ENCODE measurements around the gene BCAP29.

DNA sequence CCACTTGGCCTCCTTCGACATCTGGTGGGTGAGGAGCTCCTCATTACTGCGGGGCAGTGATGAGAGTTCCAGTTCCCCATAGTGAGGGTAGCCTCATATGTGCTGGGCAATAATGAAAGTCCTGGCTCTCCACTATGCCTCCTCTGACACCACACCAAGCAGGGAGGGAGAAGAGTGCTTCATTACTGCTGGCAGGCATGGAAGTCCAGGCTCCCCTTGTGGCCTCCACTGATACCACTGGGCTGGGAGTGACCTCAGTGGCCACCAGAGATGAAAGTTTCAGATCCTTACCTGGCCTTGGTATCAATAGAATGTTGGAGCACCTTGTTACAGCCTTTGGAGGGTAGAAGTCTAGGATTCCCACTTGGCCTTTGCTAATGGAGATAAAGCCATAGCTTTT lies 9.7 kb upstream of the BCAP29 start:
- TF ChIP-seq, protein P1, sequence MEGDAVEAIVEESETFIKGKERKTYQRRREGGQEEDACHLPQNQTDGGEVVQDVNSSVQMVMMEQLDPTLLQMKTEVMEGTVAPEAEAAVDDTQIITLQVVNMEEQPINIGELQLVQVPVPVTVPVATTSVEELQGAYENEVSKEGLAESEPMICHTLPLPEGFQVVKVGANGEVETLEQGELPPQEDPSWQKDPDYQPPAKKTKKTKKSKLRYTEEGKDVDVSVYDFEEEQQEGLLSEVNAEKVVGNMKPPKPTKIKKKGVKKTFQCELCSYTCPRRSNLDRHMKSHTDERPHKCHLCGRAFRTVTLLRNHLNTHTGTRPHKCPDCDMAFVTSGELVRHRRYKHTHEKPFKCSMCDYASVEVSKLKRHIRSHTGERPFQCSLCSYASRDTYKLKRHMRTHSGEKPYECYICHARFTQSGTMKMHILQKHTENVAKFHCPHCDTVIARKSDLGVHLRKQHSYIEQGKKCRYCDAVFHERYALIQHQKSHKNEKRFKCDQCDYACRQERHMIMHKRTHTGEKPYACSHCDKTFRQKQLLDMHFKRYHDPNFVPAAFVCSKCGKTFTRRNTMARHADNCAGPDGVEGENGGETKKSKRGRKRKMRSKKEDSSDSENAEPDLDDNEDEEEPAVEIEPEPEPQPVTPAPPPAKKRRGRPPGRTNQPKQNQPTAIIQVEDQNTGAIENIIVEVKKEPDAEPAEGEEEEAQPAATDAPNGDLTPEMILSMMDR (IDR thresholded peaks at IDR 0.05), result no peak
- no peak for TF ChIP-seq POLR2A (IDR thresholded peaks at IDR 0.05)

Measured in thyroid gland (tissue), 4 donors.